ENCODE results near the gene SLC2A1.

DNA sequence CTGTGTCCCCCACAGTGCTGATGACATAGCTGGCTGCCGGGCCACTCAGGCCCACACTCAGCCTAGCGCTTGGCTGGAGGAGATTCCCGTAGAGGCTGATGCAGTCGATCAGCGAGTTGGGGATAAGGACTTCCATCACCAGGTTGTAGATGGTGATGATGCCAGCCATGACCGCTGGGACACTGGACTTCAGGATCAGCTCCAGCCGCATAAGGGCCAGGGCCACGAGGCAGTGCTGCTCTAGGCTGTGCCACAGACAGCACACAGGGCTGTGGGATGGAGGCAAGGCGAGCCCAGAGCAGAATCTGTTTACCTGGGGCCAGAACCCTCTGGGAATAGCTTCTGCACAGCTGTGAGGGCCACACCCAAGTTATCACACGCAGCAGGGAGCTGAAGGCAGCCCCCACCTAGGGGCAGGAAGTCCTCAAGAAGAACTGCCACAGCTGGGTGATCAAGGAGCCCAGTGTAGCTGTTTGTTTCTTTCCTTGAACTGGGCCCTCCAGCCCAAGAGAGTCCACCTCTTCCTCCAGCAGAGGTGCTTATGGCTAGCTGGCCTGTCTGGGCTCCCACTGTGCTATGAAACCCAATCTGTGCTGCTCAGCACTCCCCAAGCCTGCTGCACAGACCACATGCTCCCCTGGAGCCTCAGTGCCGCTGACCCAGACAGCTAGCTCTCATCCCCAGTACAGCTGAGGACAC, 6.2 kb downstream of the SLC2A1 start:
- TF ChIP-seq POLR2A (IDR thresholded peaks at IDR 0.05): no peak
- TF ChIP-seq, protein P1, sequence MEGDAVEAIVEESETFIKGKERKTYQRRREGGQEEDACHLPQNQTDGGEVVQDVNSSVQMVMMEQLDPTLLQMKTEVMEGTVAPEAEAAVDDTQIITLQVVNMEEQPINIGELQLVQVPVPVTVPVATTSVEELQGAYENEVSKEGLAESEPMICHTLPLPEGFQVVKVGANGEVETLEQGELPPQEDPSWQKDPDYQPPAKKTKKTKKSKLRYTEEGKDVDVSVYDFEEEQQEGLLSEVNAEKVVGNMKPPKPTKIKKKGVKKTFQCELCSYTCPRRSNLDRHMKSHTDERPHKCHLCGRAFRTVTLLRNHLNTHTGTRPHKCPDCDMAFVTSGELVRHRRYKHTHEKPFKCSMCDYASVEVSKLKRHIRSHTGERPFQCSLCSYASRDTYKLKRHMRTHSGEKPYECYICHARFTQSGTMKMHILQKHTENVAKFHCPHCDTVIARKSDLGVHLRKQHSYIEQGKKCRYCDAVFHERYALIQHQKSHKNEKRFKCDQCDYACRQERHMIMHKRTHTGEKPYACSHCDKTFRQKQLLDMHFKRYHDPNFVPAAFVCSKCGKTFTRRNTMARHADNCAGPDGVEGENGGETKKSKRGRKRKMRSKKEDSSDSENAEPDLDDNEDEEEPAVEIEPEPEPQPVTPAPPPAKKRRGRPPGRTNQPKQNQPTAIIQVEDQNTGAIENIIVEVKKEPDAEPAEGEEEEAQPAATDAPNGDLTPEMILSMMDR (IDR thresholded peaks at IDR 0.05): no peak

Measured in uterus (tissue), 2 donors.